ENCODE measurements around the gene ZNF792.
A peak's percentile ranks its signal among the peaks of the same experiment; 100 is the strongest.
"Not testable (repeated sequence)": the region's sequence is repeated elsewhere in the genome, so short reads cannot be mapped to it uniquely, and the experiment has no call there.

Gene ZNF792

DNA sequence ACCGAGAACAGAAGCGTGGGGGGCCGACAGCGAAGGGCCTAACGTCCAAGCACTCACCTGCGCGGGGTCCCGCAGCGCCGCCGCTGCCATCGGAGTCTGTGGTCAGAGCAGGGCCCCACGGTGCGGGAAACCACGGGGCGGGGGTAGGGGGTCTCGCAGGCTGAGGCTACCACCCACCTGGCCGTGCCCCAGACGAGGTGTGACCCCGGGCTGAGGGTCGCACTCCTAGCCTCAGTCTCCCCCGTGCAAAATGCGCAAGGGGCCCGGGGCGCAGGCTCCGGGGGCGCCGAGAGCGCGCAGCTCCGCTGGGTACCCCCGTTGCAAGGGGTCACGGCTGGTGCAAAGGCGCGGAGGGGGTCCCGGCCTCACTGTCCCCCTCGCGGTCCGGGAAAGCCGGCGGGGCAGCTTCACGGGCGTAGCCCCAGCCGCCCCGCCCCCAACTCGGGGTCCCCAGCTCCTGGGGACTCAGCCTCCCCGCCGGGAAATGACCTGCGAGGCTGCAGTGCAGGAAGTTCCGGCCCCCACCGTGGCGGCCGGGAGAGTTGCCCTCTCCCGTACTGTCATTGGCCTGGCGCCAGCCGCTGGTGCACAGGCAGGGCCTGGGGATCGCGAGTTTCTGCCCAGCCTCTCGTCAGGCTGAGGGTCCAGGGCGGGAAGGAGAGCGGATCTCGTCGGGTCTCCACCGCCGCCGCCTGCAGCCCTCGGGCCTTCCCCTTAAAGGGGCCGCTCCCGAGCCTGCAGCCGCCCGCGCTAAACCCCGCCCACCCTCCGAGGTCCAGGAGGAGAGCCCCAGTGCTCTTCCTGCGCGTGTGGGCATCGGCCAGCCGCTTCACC lies at the start of gene ZNF792:
Gene ZNF792, minus strand, starts transcription at position 657 of the 834 bp plus-strand sequence. Its CDS starts 567 bp downstream, at position 90.
- peak; percentile 88 for DNase-seq

DNA sequence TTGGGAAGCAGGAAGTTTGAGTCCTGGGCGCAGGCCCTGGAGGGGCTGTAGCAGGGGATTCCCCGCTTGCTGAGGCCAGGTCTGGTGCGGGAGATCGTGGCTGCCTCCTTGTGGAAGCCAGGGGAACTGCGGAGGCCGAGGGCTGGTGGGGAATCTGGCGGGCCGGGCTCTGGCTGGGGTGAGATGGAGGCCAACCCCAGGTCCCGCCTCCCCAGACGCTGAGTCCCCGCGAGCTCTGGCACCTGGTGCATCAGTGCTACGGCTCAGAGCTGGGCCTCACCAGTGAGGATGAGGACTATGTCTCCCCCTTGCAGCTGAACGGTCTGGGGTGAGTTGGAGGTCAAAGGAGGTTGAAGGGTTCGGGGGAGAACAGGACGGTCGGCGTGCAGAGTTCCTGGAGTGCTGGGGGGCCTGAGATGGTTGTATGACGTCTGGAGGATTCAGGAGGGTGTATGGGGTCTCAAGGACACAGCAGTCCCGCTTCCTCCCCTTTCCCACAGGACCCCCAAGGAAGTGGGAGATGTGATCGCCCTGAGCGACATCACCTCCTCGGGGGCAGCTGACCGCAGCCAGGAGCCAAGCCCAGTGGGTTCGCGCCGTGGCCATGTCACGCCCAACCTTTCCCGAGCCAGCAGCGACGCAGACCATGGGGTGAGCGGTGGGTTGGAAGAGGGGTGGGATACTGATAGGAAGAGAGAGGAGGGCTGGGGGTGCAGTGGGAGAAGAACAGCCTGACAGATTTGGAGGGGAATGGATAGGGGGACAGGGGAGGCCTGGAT lies 49.2 kb upstream of the ZNF792 start:
- DNase-seq, result peak; percentile 82

DNA sequence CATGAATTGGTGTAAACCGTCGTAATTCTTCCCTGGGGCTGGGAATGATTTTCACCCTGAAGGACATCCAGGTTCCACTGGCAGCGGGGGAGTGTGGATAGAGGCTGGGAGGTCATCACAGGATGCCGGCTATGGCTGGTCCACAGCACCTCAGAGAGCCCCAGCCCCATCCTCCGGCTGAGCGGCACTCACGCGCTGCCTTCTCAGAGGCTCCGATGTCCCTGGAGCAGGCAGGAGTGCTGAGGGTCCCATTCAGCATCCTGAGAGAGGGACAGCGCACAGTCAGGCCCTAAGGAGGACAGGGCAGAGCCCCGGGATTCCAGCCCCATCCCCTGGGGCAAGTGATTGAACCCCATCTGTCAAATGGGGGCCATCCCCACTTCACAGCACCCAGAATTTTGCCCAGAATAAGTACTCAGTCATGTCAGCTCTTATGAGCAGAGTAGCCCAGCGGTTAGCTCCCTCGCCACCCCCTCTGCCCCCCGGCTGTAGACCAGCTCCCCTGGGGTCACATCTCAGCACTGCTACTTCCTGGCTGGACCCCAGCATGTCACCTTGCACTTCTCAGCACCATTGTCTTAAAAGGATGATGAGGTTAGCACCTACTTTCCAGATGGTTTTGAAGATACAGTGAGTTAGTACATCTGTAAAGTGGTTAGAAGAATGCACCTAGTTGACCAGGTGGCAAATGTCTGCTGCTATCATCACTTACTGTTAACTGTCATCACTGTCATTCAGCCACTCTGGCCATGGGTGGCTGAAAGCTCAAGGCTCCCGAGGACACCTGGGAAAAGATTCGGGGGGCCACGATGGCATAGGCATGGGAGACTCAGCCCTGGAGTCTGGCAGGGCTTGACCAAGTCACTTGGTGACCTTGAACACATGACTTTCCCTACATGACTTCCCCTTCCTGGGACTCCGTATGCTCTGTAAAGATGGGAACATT lies 48.0 kb upstream of the ZNF792 start:
- no peak for DNase-seq

DNA sequence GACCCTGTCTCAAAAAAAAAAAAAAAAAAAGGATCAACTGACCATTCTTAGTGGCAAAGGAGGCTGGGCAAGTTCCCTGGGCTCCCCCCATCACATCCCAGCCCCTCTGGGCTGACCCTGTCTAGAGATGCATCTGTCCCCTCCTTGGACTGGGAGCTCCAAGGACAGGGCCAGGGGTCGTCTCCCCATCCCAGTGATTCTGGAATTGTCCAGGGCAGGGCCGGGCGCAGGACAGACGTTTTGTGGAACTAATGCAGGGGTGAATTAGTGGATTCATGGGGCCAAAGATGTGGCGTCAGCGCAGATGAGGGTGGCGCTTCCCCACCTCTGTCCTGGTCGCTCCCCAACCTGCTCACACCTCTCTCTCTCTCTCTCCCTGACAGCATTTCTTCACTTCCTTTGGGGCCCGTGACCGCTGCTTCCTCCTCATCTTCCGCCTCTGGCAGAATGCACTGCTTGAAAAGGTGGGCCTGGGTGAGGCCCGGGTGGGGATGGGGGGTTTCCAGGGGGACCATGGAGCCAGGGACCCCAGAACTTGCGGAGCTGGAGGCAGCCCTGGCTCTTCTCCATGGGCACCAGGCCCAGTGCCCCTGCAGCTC lies 47.2 kb upstream of the ZNF792 start:
- DNase-seq, result no peak

DNA sequence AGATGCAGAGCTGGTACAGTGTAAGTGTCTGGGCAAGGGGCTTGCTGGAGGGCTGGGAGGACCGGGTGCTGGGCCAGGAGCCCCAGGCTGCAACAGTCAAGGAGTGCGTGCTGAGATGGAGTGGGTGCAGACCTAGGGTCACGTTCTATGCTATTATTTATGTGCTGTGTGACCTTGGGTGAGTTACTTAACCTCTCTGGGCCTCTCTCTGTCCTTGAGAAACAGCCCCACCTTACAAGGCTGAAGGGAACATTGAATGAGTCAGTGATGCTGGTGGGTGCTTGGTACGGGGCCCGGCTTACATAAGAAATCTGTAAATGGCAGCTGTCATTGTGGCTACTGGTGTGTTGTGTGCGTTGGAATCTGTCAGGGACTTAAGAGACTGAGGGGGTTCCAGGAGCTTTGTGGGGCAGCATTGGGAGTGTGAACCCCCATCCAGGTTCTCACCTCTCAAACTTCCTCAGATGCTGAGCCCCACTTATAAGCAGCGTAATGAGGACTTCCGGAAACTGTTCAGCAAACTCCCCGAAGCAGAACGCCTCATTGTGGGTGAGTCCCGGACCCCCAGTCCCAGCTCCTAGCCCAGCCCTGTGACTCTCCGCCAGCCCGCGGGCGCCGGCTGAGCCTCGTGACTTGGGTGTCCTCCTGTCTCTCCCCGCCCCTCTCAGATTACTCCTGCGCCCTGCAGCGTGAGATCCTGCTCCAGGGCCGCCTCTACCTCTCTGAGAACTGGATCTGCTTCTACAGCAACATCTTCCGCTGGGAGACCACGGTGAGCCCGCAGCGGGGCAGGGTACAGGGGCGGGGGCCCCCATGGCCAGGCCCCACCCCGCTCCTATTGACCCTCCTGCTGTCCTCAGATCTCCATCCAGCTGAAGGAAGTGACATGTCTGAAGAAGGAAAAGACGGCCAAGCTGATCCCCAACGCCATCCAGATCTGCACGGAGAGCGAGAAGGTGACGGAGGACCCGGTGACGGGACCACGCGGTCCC lies 45.7 kb upstream of the ZNF792 start:
- no peak for DNase-seq

DNA sequence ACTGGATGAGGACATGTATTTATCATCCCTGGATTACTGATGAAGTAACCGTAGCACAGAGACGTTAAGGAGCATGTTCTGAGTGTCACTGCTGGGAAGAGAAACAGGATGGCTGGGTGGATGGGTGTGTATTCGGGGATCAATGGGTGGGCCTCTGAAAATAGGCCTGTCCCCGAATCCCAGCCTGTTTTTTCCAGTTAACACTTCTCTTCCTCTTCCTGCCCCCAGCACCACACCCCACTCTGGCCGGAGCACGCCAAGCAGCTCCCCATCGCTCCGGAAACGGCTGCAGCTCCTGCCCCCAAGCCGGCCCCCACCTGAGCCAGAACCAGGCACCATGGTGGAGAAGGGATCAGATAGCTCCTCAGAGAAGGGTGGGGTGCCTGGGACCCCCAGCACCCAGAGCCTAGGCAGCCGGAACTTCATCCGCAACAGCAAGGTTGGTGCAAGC lies 44.9 kb upstream of the ZNF792 start:
- DNase-seq, result no peak

DNA sequence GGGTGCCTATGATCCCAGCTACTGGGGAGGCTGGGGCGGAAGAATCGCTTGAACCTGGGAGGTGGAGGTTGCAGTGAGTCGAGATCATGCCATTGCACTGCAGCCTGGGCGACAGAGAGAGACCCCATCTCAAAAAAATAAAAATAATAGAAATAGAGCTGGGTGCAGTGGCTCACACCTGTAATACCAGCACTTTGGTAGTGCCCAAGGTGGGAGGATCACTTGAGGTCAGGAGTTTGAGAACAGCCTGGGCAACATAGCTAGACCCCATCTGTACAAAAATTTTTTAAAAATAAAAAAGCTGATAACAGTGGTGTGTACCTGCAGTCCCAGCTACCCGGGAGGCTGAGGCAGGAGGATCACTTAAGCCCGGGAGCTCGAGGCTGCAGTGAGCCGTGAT lies 43.4 kb upstream of the ZNF792 start:
- DNase-seq, result not testable (repeated sequence)

DNA sequence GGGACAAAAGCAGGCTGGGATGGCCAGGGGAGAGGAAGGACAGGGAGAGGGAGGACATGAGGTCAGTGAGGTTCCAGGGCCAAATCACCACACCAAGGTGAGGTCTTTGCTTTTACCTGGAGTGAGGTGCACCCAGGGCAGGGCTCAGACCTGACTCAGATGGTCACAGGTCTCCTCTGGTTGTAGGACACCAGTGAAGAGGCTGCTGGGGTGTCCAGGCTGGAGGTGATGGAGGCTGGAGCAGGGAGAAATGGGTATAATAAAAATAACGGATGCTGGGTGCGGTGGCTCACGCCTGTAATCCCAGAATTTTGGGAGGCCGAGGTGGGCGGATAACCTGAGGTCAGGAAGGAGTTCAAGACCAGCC lies 43.0 kb upstream of the ZNF792 start:
- no peak for DNase-seq

DNA sequence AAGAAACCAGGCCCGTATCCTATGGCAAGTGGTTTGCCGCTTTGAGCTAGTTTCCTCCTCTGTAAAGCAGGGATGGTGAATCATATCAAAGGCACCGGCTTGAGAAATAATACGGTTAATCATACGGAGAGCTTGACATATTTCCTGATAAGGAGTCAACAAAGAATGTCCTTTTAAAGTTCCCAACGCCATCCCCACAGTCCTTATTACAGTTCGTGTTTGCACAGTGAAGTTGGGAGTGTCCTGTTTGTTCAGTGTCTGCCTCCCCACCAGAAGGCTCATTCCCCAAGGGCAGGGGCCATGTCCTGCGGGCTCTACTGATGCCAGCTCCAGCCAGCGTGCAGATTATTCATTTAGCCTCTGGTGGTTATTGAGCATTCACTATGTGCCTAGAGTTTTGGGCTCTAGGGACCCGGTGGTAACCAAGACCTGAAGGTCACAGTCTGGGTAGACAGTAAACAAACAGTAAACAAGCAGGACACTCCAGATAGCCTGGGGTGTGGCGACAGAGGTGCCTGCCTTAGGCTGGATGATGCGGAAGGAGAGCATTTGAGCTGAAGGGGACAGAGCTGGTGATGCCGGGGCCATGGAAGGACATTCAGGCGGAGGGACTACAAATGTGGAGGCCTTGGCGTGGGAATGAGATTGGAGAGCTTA lies 42.4 kb upstream of the ZNF792 start:
- no peak for DNase-seq

DNA sequence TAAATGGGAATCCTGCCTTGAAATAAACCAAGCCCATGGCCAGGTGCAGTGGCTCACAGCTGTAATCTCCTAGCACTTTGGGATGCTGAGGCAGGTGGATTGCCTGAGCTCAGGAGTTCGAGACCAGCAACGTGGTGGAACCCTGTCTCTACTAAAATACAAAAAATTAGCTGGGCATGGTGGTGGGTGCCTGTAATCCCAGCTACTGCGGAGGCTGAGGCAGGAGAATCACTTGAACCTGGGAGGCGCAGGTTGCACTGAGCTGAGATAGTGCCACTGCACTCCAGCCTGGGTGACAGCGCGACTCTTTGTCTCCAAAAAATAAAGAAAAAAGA lies 41.9 kb upstream of the ZNF792 start:
- not testable (repeated sequence) for DNase-seq

DNA sequence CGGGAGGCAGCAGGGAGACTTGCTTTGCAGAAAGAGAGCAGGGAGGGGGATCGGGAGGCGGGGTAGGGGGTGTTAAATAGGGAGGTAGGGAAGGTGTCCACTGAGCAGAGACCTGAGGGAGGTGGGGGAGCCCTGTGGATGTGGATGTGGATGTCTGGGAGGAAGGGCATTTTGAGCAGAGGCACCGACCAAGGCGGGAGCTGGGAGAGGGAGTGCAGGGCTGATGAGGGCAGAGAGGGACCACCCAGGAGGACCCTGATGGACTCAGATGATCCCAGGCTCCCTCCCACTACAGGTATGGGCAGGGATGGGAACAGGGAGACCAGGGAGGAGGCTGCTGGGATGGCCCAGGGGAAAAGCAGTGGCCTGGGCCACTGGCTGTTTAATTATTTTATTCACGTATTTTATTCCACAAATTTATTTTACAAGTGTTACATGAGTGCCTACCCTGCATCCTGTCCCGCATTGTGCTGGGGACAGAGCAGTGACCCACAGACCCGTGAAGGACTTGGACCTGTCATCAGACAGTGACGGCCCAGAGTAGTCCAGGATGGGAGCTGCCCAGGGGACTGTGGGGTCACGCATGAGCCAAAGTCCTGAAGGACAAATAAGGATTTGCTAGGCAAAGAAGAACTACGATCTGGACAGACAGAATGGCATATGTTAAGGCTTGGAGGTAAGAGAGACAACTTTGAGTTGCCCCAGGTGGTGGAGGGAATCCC lies 41.4 kb upstream of the ZNF792 start:
- no peak for DNase-seq

DNA sequence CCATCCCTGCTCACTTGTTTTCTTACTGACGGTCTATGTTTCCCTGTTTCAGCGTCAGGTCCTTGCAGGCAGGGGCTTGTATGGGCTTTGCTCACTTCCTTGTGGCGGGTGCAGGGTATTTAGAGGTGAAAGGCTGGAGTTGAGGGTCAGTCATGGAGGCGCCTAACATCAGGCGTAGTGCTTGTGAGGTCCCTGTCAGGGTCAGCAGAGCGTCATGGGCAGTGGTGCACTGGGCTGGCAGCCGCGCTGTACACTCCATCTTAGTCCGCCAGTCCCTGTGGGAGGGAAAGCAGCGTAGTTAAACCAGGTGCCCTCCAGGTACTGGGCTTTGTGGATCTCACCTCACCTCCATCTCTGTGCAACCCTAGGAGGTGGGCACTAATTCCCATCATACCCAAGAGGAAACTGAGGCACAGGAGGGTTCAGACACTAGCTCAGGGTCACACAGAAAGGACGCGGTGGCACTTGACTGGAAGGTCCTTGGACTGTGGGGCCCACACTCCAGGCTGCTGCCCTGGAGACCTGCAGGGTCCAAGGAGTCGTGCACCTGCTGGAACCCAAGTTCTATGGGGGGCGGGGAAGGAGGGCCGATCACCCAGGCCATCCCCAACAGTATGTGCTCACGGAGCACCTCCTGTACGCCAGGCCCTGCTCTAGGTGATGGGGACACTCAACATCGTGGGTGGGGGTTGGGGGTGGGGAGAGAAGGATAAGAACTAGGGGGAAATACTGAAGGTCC lies 40.7 kb upstream of the ZNF792 start:
- no peak for DNase-seq

DNA sequence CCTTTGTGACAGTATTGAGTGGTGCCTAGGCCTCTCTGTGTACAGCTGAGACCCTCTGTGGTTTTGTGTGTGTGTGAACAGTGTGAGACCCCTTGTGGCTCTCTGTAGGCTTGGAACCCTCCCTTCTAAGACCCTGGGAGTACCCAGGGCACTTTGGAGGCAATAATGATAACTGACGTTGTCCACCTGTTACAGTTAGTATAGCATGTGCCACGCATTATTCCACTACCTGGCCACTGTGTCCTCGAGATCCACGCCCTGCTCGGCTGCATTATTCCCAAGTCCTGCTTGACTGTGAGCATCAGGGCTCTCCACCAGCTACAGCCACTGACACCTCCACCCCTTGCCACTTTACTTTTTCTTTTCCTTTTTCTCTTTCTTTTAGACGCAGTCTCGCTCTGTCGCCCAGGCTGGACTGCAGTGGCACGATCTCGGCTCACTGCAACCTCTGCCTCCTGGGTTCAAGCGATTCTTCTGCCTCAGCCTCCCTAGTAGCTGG lies 38.1 kb upstream of the ZNF792 start:
- DNase-seq, result no peak

DNA sequence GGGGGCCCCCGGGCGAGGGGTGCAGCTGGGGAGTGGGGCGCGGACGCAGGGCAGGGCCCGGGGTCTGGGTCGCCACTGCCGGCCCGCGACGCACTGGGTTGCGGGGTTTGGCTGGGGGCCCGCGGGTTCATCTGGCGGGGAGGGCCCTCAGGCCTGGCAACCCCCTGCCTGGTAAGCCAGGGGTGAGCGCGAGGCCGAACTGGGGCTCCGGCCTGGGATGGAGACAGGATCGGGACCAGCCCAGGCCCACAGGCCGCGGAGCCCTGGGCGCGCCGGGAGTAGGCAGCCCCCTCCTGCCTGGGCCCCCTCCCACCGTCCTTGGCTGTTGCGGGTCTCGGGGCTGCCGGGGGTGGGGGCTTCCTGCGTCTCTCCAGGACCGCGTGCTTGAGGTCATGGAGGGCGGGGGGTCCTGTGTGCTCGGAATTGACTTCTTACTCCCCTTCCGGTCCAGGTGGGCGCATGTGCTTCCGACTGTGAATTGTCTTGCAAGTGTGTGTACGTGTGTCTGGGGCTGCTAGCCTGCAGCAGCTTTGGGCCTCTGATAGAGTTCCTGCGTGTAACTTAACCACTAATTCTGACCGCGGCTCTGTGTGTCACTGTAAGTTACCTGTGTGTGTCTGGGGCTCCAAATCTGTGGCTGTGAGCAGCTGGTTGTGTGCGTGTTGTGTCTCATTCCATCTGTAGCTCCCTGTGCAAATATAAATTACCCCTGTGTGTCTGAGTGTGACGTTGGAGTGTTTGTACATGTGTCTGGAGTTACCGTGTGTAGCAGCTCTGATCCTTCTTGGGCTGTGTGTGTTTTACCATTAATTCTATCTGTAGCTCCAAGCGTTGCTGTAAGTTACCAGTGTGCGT lies 36.8 kb upstream of the ZNF792 start:
- peak; percentile 74 for DNase-seq

DNA sequence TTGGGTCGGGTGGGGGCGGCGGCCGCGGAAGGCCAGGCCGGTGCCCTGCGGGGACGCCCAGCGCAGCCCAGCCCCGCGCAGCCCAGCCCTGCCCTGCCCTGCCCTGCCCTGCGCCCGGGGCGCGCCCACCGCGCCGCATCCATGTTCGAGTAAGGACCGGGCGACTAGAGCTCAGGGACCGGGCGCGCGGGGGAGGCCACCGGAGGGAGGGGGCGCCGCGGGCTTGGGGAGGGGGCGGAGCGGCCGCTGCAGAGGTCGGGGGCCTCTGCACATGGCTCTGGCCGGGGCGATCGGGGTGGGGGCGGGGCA lies 36.3 kb upstream of the ZNF792 start:
- DNase-seq, result no peak

DNA sequence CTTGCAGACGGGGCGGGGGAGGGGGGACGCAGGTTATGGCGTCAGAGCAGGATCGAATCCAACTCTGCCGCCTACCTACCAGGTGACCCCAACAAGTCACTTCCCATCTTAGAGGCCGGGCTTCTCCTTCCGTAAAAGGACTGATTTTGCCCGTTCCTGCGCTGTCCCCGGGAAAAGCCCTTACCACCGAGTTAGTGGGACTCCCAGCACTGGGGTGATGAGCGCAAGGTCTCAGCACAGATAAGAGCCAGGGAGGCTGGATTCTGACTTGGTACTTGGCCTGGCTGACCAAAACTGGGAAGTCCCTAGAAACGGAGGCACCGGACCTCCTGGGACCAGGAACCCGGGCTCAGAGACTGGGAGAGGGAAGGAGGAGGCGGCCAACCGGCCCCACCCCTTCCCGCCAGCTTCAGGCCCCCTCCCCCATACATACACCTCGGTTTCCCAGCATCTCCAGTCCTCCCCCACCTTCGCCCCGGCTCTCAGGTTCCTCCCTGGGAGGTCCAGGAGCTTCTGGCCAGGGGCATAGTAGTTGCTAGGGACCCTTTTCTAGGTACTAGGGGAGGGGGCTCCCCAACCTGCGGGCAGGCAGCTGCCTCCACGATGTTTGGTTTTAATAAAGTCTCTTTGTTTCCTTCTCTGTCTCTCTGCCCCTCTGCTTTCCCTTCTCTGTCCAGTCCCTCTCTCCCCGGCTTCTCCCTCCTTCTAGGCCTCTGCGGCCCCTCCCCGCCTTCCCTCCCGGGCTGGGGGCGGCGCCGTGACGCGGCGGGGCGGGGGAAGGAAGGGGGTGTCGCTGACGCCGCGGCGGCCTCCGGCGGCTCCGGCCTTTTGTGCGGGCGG lies 35.7 kb upstream of the ZNF792 start, which contains the start of gene GRAMD1A:
Gene GRAMD1A, plus strand, starts transcription at position 826 of the 840 bp plus-strand sequence. CDS start 156 bp downstream, outside the sequence.
- peak; percentile 93 for DNase-seq
